GM12878 (cell line): Measurements from ENCODE around the gene MOGAT2. TPM values are rescaled to one million over a fixed set of nuclear protein-coding genes. Genes with fewer than 3 reads are reported as not detected.
"Not testable (repeated sequence)": the region's sequence is repeated elsewhere in the genome, so short reads cannot be mapped to it uniquely, and the experiment has no call there.

Experiments used
- ATAC-seq: fragments of 200-7000 bp; cut with Tn5 transposase; 3 replicates; pipeline ENCODE4 v1.9.1; 2020; ENCODE audit warnings: mild to moderate bottlenecking, moderate library complexity
- BruUV-seq: library from RNA; stranded (reverse); fragments of 400-500 nt; replicated peaks from 2 replicates; lab custom pipeline; 2021; lab: Mats Ljungman, UMichigan
- CTCF ChIA-PET: fragments of 300-600 bp; sonication (Branson Sonifier 250); formaldehyde crosslinking; extraction: SDS; loops from one replicate; lab custom pipeline; 2021; ENCODE audit warnings: inconsistent platforms; lab: Yijun Ruan, JAX
- POLR2A ChIA-PET: fragments of 350-600 bp; formaldehyde crosslinking; extraction: SDS; loops from one replicate; lab custom pipeline; 2021; ENCODE audit warnings: inconsistent platforms; lab: Charles Lee
- RAD21 ChIA-PET: fragments of 300-600 bp; sonication (Branson Sonifier 250); formaldehyde crosslinking; loops from one replicate; lab custom pipeline; 2023; ENCODE audit warnings: antibody characterized with exemption; ENCODE audit not compliant: unreplicated experiment; lab: Charles Lee
- SMC1A ChIA-PET: fragments of 300-600 bp; sonication (Branson Sonifier 250); formaldehyde crosslinking; loops from one replicate; lab custom pipeline; 2023; ENCODE audit not compliant: unreplicated experiment, uncharacterized antibody; lab: Charles Lee
- DNase-seq: peaks from one replicate; pipeline ENCODE4 v3.0.0-alpha.2; 2011; ENCODE audit warnings: low read depth, low spot score
- FAIRE-seq: peaks from 3 replicates; lab custom pipeline; 2011; peaks lifted over from hg19 to GRCh38; lab: Jason Lieb, UNC
- H2AFZ ChIP-seq: 2 replicates; pipeline ENCODE4 v1.6.0; 2011; ENCODE audit warnings: low read depth, low read length, control low read depth; ENCODE audit not compliant: control insufficient read depth
- H3K27ac ChIP-seq: 2 replicates; pipeline ENCODE4 v1.5.1; 2011; ENCODE audit warnings: control low read depth; ENCODE audit not compliant: control insufficient read depth, insufficient read depth
- H3K27me3 ChIP-seq, 2 experiments: replicated peaks in 1 of 2; 2 replicates each; pipeline versions ENCODE4 v1.6.0 to v1.6.1; 2011; ENCODE audit warnings: low read length in 1 of 2; ENCODE audit not compliant: control insufficient read depth in 2 of 2, insufficient read depth in 2 of 2
- H3K36me3 ChIP-seq, 2 experiments: 2 replicates each; pipeline ENCODE4 v1.5.1; 2011; ENCODE audit warnings: low read length in 1 of 2; ENCODE audit not compliant: control insufficient read depth in 2 of 2, insufficient read depth in 2 of 2
- H3K4me1 ChIP-seq: 2 replicates; pipeline ENCODE4 v1.6.1; 2011; ENCODE audit warnings: mild to moderate bottlenecking, low read length, moderate library complexity, mixed read lengths; ENCODE audit not compliant: control insufficient read depth, insufficient read depth
- H3K4me2 ChIP-seq: 2 replicates; pipeline ENCODE4 v1.6.0; 2011; ENCODE audit warnings: control low read depth; ENCODE audit not compliant: control insufficient read depth, insufficient read depth
- H3K4me3 ChIP-seq: fragments of 200-600 bp; sonication (generic); 2 replicates; pipeline ENCODE4 v1.5.1; 2016
- H3K79me2 ChIP-seq: 2 replicates; pipeline ENCODE4 v1.6.0; 2011; ENCODE audit warnings: low read length; ENCODE audit not compliant: control insufficient read depth, insufficient read depth
- H3K9ac ChIP-seq: 2 replicates; pipeline ENCODE4 v1.8.0; 2011; ENCODE audit warnings: low read length, control low read depth, mixed read lengths; ENCODE audit not compliant: control insufficient read depth, insufficient read depth
- H3K9me3 ChIP-seq: replicated peaks from 3 replicates; pipeline ENCODE4 v1.5.1; 2011; ENCODE audit warnings: mild to moderate bottlenecking, low read length; ENCODE audit not compliant: control insufficient read depth, insufficient read depth
- H4K20me1 ChIP-seq: 2 replicates; pipeline ENCODE4 v1.6.0; 2011; ENCODE audit not compliant: control insufficient read depth, insufficient read depth
- POLR2AphosphoS5 ChIP-seq: IDR thresholded peaks from 2 replicates; pipeline ENCODE4 v1.6.1; 2011; ENCODE audit warnings: mild to moderate bottlenecking, low read length, inconsistent platforms
- RBBP5 ChIP-seq: fragments of 200-600 bp; sonication (generic); conservative IDR thresholded peaks from 2 replicates; pipeline ENCODE4 v1.6.1; 2016
- RFX5 ChIP-seq: IDR thresholded peaks from 2 replicates; pipeline ENCODE4 v1.6.1; 2011; ENCODE audit warnings: low read depth, low read length, improper control_type of control experiment
- RUNX3 ChIP-seq: IDR thresholded peaks from 2 replicates; pipeline ENCODE4 v1.6.1; 2012; ENCODE audit warnings: low read length, inconsistent platforms
- ZNF622 ChIP-seq: fragments of 450-650 bp; IDR thresholded peaks from 2 replicates; pipeline ENCODE4 v1.6.1; 2017; ENCODE audit warnings: mild to moderate bottlenecking, inconsistent platforms
- WGBS: methylation state at CpG from one replicate; pipeline ENCODE4 v1.1.6; 2016; ENCODE audit warnings: low lambda C conversion rate; ENCODE audit not compliant: insufficient replicate concordance, insufficient coverage; ENCODE audit errors: missing lambda C conversion rate; 5-methylcytosine and 5-hydroxymethylcytosine counted together
- in situ Hi-C: fragments of 300-500 bp; cut with MboI; formaldehyde crosslinking; loops from 9 replicates; pipeline ENCODE4 v1.14.3; 2018; ENCODE audit warnings: mixed read lengths
- intact Hi-C: fragments of 100-400 bp; cut with micrococcal nuclease; formaldehyde crosslinking; loops from one replicate; pipeline ENCODE4 v1.14.2; 2022; ENCODE audit not compliant: unreplicated experiment
- polyA plus RNA-seq, 11 experiments: library from polyadenylated mRNA; depleted of rRNA in 4 of 11; unstranded in 6 of 11; stranded (reverse) in 5 of 11; fragments of >200 nt; fragmentation: Nextera tagmentation in 4 of 11; fragmentation: Illumina TruSeq in 1 of 11; extraction: Ambion mirVana in 4 of 11; extraction: Trizol in 1 of 11; gene quantifications; 1 replicate in 1 of 11; 2 replicates in 10 of 11; pipeline versions ENCODE4 v1.2.1 to v1.2.3, GENCODE V29; 2011 to 2016; ENCODE audit warnings: inconsistent platforms in 2 of 11, missing spikeins in 2 of 11, low read depth in 1 of 11
- total RNA-seq, 4 experiments: library from RNA; depleted of rRNA in 3 of 4; stranded (reverse); fragments of >200 nt in 3 of 4; fragmentation: Illumina TruSeq in 1 of 4; extraction: Trizol in 1 of 4; gene quantifications; 2 replicates each; pipeline versions ENCODE4 v1.2.1 to v1.2.3, GENCODE V29; 2013 to 2021
- TF ChIP-seq, protein P1 (sequence below): fragments of 450-650 bp; IDR thresholded peaks from 2 replicates; pipeline ENCODE4 v1.6.1; 2017; ENCODE audit warnings: antibody characterized with exemption, mild to moderate bottlenecking, moderate library complexity
- TF ChIP-seq, protein P2 (sequence below): fragments of 450-650 bp; IDR thresholded peaks from 2 replicates; pipeline ENCODE4 v1.6.1; 2016; ENCODE audit warnings: mild to moderate bottlenecking, moderate library complexity, borderline replicate concordance

Gene MOGAT2
- total and polyA plus RNA-seq, 10 of the 15 experiments (the other 5 are each of a cell fraction or from before 2014, with no cell fraction given), result 0.15 to 0.45 (median 0.22) TPM; not detected in 1

GRCh38 chr11:75745807-75746206, 28.2 kb downstream of the MOGAT2 start:
- H3K4me2 ChIP-seq, result no peak overlapping the region
- no peak overlapping the region for H2AFZ ChIP-seq
- no peaks in the 10 kb centered on the region for H4K20me1 ChIP-seq
- CTCF ChIA-PET, result no interaction called here
- H3K79me2 ChIP-seq, result no peaks in the 10 kb centered on the region
- H3K9me3 ChIP-seq, result no peaks in the 10 kb centered on the region
- RAD21 ChIA-PET, result no interaction called here
- TF ChIP-seq RBBP5 (no peak), RFX5 (no peak), RUNX3 (no peak), ZNF622 (no peak), POLR2AphosphoS5 (no peak)
- TF ChIP-seq, protein P1, sequence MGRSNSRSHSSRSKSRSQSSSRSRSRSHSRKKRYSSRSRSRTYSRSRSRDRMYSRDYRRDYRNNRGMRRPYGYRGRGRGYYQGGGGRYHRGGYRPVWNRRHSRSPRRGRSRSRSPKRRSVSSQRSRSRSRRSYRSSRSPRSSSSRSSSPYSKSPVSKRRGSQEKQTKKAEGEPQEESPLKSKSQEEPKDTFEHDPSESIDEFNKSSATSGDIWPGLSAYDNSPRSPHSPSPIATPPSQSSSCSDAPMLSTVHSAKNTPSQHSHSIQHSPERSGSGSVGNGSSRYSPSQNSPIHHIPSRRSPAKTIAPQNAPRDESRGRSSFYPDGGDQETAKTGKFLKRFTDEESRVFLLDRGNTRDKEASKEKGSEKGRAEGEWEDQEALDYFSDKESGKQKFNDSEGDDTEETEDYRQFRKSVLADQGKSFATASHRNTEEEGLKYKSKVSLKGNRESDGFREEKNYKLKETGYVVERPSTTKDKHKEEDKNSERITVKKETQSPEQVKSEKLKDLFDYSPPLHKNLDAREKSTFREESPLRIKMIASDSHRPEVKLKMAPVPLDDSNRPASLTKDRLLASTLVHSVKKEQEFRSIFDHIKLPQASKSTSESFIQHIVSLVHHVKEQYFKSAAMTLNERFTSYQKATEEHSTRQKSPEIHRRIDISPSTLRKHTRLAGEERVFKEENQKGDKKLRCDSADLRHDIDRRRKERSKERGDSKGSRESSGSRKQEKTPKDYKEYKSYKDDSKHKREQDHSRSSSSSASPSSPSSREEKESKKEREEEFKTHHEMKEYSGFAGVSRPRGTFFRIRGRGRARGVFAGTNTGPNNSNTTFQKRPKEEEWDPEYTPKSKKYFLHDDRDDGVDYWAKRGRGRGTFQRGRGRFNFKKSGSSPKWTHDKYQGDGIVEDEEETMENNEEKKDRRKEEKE, result no peak
- TF ChIP-seq, protein P2, sequence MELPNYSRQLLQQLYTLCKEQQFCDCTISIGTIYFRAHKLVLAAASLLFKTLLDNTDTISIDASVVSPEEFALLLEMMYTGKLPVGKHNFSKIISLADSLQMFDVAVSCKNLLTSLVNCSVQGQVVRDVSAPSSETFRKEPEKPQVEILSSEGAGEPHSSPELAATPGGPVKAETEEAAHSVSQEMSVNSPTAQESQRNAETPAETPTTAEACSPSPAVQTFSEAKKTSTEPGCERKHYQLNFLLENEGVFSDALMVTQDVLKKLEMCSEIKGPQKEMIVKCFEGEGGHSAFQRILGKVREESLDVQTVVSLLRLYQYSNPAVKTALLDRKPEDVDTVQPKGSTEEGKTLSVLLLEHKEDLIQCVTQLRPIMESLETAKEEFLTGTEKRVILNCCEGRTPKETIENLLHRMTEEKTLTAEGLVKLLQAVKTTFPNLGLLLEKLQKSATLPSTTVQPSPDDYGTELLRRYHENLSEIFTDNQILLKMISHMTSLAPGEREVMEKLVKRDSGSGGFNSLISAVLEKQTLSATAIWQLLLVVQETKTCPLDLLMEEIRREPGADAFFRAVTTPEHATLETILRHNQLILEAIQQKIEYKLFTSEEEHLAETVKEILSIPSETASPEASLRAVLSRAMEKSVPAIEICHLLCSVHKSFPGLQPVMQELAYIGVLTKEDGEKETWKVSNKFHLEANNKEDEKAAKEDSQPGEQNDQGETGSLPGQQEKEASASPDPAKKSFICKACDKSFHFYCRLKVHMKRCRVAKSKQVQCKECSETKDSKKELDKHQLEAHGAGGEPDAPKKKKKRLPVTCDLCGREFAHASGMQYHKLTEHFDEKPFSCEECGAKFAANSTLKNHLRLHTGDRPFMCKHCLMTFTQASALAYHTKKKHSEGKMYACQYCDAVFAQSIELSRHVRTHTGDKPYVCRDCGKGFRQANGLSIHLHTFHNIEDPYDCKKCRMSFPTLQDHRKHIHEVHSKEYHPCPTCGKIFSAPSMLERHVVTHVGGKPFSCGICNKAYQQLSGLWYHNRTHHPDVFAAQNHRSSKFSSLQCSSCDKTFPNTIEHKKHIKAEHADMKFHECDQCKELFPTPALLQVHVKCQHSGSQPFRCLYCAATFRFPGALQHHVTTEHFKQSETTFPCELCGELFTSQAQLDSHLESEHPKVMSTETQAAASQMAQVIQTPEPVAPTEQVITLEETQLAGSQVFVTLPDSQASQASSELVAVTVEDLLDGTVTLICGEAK, result no peak
- H3K9ac ChIP-seq, result no peak overlapping the region
- no peaks in the 10 kb centered on the region for H3K27me3 ChIP-seq
- 23% methylated on average over 5 of the region's 5 CpGs for WGBS
- no peak overlapping the region for H3K4me3 ChIP-seq
- in situ Hi-C loops (no loop called here), intact Hi-C loops (no loop called here)
- ATAC-seq (no peak), DNase-seq (no peak), FAIRE-seq (no peak)
- POLR2A ChIA-PET, result no interaction called here
- SMC1A ChIA-PET, result no interaction called here
- no peaks in the 10 kb centered on the region for H3K4me1 ChIP-seq
- H3K27ac ChIP-seq, result no peak overlapping the region
- H3K36me3 ChIP-seq, result no peaks in the 10 kb centered on the region
- no TSS peak for BruUV-seq

DNA sequence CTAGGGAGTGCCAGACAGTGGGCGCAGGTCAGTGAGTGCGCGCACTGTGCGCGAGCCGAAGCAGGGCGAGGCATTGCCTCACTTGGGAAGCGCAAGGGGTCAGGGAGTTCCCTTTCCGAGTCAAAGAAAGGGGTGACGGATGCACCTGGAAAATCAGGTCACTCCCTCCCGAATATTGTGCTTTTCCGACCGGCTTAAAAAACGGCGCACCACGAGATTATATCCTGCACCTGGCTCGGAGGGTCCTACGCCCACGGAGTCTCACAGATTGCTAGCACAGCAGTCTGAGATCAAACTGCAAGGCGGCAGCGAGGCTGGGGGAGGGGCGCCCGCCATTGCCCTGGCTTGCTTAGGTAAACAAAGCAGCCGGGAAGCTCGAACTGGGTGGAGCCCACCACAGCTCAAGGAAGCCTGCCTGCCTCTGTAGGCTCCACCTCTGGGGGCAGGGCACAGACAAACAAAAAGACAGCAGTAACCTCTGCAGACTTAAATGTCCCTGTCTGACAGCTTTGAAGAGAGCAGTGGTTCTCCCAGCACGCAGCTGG, 31.2 kb downstream of the MOGAT2 start:
- ATAC-seq, H2AFZ ChIP-seq, H3K9me3 ChIP-seq, H3K4me3 ChIP-seq, FAIRE-seq, POLR2A ChIA-PET, H3K36me3 ChIP-seq, SMC1A ChIA-PET, H3K79me2 ChIP-seq, H4K20me1 ChIP-seq, H3K4me1 ChIP-seq, H3K4me2 ChIP-seq, H3K9ac ChIP-seq, CTCF ChIA-PET, intact Hi-C loops, DNase-seq, H3K27me3 ChIP-seq, BruUV-seq, H3K27ac ChIP-seq, in situ Hi-C loops, RAD21 ChIA-PET: not testable (repeated sequence)
- WGBS, result 72% methylated on average over 12 of the region's 26 CpGs
